Inflammatory macrophage (primary cell): ENCODE results near the gene ST8SIA5.

ENCODE experiments used
- DNase-seq, 2 donors: peaks; one replicate each; pipeline ENCODE4 v3.0.0-alpha.2; 2020 to 2022

ST8SIA5 gene

DNA sequence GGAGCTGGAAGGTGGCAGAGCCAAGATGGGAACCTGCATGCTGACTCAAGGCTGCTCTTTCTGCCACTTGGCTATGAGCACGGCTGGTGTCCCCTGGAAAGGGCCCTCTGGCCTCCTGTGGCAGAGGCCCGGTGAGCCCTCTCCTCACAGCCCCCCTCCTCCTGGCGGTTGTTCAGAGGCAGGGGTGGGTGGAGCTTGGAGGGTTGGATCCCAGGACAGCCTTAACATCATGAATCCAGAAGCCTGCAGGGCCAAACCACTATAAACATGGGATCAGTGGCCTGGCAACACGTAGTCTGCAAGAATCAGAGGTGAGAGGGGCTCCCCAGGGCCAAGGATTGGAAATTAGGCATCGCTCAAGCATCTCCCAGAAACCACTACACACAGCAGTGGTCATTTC lies 51.3 kb downstream of the ST8SIA5 start:
- no peak for DNase-seq

DNA sequence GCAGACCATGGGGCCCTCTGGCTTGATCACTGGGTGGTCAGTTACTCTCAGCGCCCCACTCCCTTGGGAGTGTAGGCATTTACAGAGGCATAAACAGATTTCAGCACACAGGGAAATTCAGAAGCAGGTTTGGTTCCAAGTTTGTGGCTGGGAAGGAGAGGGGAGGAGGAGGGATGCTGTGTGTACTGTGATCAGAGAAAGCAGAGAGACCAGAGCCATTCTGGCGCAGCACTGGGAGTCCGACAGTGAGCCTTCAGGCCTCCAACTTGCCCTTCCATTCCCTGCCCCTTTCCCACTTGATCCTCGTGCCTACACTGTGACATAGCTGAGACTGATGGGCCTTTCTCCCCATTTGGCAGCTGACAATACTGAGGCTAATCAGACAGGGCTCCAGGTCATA lies 52.0 kb downstream of the ST8SIA5 start:
- no peak for DNase-seq

DNA sequence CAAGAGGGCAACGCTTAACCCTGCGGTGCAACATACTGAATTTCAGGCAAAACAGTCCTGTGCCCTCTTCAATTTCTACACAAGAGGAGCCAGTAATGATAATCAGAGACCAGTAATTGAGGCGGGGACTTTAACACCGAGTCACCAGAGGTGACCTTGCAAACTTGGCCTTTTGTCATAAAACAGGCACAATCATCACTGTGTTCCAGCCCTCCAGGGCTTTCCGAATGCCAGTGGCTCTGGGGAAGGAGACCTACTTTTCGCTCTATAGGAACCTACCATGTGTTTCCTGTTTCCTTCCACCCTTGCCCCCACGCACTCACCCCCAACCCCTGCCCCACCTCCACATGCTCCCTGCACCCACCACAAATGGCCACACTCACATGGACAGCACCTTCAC lies 52.7 kb downstream of the ST8SIA5 start:
- no peak for DNase-seq

DNA sequence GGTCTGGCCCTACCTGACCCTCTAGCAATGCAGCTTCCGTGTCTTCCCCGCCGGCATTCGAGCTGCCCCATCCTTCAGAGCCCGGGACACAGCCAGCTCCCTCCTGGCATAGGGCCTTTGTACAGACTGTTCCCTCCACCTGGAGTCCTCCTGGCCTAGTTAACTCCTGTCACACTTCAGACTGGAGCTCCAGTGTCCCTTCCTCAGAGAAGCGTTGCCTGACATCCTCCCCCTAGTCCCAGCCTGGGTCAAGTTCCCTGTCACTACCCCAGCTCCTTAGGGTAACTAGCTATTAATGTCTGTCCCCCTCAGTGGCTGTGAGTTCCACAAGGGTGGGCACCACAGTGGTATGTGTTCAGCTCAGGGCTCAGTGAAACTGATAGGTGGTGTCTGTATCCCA lies 54.4 kb downstream of the ST8SIA5 start:
- no peak for DNase-seq

DNA sequence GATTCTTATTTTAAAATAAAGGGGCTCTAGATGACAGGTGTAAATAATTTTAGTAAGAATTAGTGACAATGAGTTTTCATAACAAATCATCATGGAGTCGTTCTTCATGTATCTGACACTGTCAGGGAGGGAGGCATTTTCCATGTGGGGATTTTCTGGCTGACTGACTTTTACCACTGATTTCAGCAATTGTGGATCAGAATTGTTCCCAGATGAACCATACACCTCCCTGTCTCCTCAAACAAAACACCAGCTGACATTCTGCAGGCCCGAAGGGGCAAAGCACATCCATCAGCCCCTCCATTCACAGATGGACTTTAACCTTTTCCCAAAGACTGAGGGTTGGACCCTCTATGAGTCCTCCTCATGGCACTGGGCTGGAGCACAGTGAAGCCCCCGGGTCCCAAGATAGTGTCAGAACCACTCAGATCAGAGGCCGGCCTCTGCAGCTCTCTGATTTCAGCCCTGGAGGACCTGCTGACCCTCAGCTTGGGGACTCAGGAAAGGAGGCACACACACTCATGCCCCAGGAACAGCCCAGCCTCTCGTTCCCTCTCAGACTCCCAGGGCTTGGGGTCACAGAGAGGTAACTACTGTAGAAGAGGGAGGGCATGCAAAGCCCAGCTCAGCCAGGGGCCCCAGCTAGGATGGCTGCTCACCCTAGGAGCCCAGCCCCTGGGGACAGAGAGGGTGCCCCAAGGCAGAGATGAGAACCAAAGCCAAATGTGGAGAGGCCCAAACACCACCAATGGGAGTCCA lies 56.6 kb downstream of the ST8SIA5 start:
- no peak for DNase-seq

DNA sequence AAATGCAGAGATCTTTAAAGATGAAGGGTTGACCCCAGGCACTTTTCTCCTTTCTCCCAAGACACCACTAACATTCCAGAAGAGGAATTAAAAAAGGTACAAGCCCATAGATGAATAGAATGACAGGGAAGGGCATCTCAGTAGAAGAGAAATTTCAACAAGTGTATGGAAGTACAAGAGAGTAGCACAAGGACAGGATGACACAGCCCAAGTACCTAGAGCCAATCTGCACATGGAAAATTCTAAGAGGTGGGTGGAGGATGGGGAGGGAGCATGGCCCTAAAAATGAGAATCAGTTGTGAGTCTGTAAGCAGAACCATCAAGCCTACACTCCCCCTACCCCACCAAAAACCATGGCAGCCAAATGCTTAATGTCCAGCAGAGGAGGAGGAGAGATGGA lies 60.2 kb downstream of the ST8SIA5 start:
- no peak for DNase-seq

DNA sequence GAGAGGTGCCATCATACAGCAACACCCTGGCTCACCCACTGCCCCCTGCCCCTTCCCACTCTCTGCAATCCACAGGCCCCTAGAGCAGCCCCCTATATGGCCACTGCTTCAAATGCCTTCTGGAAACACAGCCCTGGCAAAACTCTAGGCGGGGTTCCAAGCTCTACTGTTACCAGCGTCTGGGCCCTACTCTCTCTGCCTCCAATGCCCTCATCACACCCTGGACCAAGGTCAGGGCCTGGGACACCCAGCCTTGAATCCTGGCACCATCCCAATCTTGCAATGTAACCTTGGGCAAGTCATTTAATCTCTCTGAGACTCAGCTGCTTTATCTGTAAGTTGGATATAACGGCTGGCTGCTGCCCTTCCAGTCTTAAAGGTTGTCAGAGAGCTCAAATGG lies 60.6 kb downstream of the ST8SIA5 start:
- no peak for DNase-seq

DNA sequence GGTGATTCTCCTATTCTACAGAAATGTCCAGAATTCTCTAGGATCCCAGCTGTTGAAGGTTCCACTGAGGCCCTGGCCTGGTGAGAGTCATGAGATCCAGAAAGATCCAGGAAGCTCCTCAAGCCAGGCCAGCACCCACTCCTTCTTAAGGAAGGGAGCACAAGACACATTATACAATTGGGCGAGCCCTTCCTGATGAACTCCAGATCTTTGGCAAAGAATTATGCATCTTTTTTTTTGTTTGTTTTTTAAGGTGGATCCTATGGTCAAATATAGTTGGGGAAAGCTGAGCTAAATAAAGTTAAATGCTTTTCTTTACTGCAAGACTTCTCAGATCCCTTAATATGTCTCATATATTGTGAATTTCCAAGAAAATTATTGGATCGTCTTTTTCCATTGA lies 62.9 kb downstream of the ST8SIA5 start:
- DNase-seq = no peak

DNA sequence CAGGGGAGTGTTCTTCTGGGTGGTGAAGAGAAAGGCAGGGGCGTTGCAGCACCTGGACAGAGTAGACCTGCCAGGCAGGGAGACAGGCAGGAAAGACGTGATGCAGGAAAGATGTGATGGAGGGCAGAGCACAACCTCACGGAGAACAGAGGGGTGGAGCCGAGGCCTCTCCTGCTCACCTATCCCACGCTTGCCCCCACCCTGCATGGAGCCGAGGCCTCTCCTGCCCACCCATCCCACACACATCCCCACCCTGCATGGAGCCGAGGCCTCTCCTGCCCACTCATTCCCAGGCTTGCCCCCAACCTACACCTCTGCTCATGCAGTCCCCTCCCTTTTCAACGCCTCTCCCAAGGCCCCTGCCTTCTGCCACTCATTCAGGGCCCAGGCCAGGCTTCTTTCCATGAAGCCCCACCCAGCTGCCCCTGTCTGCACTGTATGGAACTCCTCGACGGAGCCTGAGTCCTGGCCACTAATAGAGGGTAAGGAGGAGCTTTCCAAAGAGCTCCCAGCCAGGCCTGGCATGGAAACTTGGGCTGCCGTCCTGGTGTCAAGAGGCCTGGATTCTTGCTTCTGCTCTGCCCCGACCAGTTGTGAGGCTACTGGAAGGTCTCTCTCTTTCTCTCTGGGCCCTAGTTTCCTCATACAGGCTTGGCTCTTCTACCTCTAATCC lies 67.9 kb downstream of the ST8SIA5 start:
- DNase-seq = no peak

DNA sequence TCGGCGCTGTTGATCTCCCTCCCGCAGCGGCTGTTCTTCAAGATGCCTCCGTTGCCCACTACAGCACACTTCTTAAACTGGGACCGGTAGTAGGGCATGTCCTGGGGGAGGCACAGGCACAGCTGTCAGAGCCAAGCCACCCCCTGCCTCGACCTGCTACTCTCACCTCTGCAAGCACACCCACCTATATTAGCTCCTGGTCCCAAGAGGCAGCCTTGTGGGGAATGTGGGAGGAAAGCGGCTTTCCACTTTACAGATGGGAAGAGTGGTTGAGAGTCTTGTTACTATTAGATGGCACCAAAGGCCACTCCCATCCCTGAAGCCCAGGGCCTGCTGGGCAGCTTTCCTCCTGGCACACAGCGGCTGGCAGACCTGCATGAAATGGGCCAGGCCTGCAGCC lies 70.7 kb downstream of the ST8SIA5 start:
- no peak for DNase-seq

DNA sequence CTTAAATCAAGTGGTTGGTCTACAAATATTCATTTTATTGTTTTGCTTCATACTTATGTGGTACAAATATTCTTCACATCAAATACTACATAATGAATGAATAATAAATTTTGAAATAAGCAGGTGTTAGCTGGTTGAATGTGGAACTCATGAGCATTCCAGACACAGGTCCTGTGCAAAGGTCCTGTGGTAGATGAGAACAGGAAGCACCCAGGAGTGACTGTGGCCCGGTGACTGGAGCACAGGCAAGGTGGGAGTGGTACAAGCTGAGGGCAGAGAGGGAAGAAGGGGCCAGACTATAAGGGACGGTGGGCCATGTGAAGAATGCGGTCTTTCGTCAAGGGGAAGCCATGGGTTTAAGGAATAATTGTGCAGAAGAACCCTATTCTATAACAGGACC lies 73.6 kb downstream of the ST8SIA5 start:
- DNase-seq = no peak

DNA sequence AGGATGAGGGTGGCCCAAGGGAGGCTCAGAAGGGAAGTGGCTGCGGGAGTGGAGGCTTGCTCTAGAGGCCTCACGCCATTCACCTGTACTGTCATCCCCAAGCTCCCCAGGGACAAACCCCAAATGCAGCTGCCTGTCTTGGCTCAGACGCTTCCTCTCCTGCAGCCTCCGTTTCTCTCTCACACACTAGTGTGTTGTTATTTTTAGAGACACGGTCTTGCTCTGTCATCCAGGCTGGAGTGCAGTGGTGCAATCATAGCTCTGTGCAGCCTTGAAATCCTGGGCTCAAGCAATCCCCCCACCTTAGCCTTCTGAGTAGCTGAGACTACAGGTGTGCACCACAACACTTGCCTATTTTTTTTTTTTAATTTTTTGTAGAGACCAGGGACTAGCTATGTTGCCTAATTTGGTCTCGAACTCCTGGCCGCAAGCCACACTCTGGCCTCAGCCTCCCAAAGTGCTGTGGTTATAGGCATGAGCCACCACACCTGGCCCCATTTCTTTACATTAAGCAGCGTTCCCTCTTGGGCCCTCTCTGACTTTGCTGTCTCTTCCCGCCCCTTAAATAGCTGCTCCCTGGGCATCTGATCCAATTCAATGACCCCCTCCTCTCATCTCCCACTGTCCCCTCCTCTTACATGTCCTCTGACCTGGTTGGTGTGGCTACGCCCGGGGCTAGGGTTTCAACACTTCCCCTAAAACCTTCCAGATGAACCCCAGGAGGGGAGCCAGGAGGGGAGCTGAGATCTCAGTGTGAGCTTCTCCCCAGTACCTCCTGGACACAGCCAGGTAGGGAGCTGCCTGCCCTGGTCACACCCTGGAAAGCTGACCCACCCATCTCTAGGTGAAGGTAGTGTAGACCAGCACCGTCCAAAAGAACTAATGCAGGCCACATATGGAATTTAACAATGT lies 75.8 kb downstream of the ST8SIA5 start:
- no peak for DNase-seq

DNA sequence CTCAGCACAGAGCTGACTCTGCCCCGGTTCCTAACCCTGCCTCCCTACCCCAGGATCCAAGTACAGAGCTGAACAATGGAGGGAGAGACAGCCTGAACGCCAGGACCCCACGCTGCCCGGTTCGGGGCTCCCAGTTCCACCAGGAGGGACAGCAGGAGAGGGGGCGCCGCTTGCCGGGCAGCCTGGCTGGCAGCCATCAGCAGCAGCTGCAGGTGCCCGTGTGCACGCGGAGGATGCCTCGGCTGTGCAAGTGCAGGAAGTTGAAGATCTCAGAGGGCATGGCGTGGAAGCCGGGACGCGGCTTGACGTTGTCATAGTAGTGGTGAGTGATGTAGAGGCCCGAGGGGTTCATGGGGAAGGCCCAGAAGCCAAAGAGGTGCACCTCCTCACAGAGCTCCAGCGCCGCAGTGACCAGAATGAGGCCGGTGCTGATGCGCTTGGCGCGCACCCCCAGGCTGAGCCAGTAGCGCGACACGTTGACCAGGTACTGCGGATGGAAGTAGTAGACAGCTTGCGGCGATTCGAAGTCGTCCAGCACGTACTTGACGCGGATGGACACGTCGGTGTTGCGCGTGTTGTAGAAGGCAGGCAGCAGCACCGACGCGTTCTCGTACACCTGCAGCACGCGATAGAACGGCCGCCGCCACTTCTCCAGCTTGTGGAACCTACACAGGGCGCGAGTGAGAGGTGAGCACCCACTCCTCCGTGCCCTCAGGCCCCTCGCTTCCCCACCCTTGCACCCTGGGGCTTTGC lies 76.8 kb downstream of the ST8SIA5 start:
- DNase-seq = no peak

DNA sequence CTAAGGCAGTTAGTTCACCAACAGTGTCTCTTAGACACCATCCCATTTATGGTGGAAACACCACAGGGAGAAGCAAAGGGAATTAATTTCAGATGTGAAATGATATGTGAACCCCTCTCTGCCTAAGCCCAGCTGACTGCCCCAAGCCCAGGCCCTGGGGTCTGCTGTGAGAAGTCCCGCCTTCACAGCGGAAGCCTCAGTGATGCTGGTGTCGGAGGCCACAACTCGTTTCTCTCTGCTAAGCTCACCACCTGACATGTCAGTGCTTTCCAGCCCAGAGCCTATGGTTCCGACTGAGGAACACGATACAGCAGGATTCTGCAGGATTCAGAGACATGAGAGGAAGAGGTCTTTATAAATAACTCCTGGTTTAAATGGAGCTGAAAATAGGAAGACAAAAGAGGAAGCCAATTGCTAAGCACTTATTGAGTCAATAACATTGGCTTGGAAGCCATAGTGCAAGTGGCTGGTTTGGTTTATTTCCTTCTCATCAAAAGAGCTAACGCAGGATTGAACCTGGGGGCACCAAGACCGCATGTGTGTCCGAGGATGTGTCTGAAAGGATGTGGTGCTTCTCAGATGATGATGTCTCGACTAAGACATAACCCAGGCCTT lies 78.0 kb downstream of the ST8SIA5 start:
- peak; percentile 5 to 33 for DNase-seq

DNA sequence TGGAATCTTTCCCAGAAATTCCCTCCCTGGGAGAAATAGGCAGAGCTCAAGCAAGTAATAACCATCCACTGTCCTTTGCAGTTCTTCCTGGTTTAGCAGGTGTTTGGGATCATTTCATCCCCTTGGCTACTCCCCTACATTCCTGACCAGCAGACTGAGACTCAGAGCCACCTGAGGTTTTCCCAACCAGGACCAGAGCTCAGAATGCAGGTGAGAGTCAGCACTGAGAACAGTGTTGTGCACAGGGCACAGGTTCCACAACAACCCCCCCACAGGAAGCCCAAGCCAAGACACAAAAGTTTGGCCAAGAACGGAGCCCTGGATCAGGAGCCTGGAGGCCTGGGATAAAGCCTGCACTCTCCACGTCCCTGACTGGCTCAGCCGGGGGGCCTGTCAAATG lies 78.8 kb downstream of the ST8SIA5 start:
- no peak for DNase-seq

DNA sequence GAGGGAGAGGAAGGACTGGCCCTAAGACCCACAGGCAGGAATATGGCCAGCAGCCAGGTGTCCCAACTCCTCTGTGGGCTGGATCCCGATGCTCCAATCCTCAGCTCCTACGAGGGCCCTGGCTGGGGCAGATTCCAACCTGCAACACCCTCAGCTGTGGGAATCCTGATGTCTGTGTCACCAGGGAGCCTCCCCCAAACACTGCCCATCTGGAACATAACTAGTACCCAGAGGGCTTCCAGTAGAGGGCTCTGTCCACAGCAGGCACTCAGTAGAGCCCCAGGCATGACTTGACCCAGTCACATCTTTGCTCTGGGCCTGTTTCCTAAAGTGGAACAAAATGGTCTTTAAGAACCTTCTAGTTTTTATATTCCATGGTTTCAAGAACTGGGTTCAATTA lies 79.2 kb downstream of the ST8SIA5 start:
- DNase-seq = no peak

DNA sequence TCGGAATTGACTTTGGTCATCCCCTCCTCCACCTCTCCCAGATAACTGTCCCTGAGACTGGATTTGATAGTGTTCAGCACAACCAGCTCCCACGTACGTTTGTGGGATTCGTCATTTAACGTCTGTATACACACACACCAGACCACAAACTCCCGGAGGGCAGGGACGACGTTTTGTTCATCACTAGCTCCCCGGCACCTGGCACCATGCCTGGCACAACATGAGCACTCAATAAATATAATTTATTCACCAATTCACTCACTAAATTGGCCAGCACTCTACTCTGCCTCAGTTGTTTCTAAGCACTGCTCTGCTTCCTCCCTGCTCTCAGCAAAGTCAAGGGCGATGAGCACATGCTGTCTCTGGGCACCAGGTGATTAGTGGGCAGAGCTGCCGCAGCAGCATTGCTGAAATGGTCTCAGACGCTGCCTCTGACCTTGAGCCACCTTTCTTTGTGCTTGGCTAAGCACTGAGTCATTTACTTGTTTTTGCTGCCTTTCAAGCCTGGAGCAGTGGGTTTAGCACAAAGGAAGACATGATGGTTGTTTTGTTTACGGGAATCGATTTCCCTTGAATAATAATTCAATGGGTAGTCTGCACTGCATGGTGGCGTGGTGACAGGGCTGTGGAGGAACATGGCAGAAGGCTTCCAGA lies 80.5 kb downstream of the ST8SIA5 start:
- no peak for DNase-seq

DNA sequence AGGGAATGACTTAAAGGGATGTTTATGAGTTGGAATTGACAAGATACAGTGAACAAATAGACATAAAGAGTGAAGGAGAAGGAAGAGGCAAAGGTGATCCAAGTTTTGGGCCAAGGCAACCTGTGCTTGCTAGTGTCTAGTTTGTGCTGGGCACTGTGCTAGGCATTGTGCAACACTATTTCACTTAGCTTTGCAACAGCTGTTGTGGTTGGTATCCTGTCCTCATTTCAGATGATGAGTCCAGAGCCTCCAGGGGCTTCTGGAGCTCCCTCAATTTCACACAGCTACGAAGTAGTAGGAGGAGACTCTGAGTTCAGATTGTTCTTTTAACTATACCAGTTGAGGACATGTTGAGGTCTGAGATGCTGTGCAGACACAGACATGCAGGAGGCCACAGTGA lies 81.7 kb downstream of the ST8SIA5 start:
- DNase-seq = no peak

DNA sequence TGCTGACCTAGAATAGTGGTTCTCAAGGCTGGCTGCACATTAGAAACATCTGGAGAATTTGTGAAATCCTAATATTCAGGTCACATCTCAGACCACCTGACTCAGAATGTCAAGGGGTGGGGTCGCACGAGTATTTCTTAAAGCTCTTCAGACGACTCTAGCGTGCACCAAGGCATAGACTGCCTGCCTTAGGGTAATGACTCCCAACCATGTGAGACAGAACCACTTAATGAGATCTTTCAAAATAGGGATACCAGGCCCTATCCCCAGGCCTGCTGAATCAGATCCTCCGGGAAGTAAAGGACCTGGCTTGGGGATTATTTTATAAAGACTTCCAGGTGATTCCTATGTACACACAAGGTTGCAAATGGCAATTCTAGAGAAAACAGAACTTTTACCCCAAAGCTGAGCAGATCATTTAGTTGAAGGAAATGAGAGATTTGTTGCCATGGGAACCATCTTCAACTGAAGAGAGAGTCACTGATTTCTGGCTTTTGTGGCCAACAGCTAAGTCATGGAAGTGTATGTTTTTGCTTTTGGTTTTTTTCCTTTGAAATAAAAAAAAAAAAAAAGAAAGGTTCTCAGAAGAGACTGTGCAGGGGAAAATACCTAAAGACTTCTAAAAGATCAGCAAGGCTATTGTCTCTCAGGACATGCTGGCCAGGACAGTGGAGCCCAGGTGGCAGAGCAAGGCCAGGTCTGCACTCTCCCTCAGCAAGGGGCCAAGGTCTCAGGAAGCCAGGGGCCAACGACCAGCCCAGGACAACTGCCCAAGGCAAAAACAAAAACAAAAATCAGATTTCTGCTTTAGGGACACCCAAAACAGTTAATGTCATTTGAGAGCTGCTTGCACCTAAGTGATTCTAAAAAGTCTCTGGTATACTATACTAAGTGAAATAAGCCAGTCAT lies 84.5 kb downstream of the ST8SIA5 start:
- no peak for DNase-seq

DNA sequence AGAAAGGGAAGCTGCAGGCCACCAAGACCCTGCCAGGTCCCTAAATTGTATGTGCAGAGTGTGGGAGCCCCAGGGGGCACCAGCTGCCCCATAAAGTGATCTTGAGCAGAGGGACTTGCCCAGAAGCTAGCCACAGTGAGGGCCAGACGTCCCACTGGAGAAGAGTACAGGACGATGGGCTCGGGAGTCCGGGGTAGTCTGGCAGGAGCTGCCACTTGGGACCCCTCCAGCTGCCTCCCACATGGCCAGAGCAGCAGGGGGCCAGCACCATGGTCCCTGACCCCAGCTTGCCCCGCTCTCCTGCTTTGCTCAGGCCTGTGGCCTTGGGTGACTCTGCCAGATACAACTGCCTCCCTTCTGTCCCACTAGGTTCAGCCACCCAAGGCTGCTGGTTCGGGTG lies 88.2 kb downstream of the ST8SIA5 start:
- no peak for DNase-seq

DNA sequence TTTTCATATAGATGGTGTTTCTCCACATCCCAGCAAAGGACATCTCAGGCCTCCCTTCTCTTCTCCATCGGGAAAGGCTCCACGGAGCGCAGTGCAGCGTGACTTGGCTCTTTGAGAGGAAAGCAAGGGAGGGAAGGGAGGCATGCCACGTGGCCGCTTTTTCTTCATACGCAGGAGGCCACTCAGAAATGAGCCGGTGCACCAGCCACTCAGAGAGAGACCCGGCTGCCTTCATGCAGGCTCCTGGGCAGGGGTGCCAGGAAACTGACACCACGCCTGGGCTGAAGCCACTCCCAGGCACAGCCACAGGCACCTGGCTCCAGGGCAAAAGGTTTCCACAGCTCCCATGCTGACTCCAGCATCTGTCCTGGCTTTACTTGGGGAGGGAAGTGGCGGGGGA lies 88.7 kb downstream of the ST8SIA5 start:
- no peak for DNase-seq
